Stimulated activated CD4-positive, alpha-beta T cell treated with anti-CD3 and anti-CD28 coated beads, Interleukin-4, amount 100 ng/mL, for 48 hours (primary cell): ENCODE measurements around the gene GRID1.

Experiments used
- DNase-seq, 2 donors: peaks; one replicate each; pipeline ENCODE4 v3.0.0-alpha.2; 2020; ENCODE audit warnings: low read depth in 2 of 2

Gene GRID1

DNA sequence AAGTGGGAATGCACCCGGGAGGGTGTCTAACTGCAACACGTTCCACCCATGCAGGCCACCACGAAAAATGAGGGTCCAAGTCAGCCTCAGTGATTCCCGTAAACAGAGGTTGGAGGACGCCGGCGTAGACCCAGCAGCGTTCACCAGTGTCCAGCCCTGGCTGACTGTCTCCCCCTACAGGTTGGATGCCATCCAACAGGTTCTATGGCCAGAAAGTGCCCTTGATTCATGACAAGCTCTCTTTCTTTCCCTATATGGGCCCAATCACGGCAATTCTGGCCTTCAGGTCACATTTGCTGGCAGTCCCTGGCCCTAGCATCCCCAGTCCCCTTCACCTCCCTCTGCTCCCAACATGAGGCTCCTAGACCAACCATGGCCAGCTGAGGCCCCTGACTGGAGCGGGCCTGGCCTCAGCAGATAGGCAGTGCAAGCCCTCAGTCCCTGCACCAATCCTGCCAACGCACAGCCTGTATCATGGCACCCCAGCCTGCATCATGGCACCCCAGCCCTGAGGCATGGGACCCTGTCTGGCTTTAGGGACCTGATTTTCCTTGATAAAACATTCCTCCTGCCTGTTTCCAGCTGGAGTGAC is 227.4 kb downstream of the GRID1 start:
- DNase-seq, result peak; percentile 19 to 42

DNA sequence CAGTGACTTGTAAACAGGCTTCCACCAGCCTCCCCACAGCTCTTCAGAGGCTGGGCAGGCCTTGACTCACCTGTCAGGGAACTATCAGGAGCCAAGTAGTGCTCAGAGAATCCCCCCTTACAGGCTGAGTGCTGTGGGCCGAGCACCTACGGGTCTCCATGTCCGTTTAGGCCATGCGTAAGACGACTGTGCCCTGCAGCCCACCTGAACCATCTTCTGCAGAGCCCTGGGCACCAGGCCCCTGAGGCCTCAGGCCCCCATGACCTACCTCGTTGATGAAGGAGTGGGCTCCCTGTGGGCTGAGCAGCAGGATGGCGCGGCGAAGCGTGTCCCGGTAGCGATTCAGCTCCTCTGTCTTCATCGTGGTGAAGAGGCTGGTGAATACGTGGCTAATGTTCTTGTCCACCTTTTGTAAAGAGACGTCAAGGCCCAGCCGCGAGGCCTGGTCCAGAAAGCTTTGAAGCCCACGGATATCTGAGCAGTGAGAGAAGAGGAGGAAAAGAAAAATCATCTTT is 228.0 kb downstream of the GRID1 start:
- DNase-seq, result no peak

DNA sequence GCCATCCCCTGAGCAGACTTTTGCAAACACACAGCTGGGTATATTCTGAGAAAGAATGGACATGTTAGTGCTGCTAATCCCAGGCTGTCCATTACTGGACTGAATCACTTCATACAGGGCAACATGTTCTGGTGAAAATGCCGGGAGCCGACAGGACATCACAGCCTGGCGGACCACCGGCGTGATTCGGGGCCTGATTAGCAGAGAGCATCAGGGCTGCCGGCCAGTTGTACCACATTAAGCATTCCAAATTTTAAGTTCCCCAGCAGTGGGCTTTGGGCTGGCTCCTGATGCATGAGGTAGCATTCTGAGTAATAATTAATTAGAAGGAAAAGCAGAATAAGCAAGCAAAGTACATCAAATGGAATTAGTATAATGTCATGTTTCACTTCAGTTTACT is 229.0 kb downstream of the GRID1 start:
- no peak for DNase-seq

DNA sequence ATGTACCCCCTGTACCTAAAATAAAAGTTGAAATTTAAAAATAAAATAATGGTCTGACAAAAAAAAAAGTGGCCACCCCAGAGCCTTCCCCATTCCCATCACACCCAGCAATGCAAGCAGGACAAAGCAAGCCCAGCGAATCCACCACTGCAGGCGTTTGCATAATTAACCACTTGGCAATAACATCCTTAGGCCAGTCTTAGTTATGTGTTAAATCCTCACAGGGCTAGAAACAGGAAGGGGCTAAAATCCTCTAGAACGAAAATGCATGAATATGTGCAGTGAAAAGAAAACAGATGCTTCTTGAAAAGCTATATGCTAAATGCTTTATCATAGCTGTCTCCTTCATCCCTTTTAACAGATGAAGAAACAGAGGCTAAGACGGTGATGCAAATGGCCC is 229.7 kb downstream of the GRID1 start:
- no peak for DNase-seq

DNA sequence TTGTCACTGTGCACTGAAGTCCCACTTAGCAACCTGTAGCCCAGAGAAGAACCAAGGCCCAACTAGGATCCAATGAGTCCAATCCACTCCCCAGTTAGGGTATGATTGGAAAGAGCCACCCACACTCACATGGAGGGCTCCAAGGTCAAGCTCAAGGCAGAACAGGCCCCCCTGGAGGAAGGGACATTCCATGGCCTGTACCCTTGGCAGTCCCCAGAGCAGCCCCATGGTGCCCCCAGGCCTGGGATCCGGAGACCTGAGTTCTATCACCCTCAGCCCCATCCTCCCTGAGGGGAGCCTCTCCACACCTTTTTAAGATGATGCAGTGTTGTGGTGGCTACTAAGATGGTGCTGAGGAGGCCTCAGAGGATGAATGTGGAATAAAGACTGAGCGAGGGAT is 231.4 kb downstream of the GRID1 start:
- DNase-seq, result no peak

DNA sequence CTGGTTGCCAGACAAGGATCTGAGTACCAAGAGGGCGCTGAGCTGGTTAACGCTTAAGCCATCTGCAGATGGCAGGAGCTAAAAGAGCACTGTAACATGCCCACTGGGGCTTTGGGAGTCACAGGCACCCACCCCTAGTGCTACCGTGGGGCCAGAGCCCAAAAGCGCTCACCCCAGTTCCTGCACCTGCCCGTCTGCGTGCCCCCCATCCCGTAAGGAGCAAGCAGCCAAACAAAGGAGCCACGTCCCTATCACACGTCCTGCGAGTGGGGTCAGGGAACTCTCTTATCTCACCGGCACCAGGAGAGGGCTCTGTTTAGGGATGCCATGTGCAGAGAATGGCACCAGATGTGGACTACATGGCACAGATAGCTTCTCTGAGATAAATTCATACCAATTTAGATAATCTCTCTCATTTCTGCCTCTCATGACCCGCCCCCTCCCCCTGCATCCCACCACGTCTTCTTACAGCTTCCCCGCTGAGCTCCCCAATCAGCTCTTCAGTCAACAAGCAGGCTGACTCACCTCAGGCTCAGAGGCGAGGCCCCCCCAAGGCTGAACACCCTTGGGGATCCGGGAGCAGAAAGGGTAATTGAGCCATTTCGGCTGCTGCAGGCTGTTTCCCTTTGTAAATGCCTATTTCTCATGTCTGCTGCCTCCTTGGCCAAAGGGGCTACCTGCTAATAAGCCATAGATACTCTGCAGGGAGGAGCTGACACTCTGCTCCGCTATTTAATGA is 235.7 kb downstream of the GRID1 start:
- DNase-seq, result no peak

DNA sequence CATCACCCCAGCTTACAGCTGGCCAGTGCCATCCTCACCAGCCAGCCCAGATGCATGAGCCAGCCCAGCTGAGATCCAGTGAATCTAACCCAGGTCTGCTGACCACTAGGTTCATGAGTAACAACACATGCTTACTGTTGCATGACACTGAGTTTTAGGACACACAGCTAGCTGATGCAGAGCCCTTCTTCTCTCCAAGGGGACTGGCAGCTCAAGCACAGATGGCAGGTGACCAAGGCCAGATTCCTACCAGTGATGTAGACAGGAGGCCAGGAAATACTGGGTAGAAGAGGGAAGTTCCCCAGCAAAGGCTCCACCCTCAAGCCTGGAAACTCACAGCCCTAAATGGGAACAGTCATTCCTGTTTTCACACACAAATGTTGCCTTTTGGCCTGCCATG is 236.6 kb downstream of the GRID1 start:
- no peak for DNase-seq

DNA sequence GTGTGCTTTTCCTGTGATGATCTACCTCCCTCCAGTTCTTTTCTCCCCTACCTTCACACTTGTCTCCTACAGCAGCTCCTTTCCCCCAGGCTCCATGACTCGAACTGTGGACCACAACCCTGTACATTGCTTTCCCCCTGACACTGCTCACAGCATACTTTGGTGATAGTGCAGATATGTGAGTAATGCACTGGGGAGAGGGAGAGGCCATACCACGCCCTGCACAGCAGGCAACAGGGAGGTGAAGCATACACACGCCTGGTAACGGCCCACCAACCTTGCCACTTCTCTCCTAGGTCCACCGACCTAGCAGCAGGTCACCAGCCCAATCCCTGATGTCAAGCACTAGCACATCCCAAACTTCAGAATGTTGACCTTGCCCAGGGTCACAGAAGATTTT is 238.2 kb downstream of the GRID1 start:
- DNase-seq, result no peak

DNA sequence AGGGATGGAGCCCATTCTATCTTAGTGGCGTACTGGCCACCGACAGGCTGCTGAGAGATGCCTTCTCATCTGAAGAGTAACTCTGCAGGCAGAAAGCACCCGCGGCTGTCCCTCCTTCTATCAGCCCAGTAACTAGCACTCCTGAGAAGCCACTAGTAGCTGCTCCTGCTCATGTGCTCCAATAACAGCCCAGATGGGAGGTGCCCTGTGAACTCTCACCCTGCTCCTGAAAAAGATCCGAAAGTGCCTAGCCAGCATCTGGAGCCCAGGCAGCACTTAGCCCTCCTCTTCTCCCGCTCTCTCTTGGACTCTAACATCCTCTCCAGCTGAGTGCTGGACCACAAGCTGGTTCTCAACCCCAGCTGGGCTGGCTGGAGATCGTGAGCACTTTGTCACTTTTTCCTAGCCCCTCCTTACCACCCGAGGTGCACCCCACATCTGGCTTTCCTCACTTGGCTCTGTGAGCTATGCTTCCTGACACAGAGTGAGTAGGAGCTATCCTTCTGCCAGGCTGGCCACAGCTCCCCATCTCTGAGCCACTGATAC is 239.2 kb downstream of the GRID1 start:
- no peak for DNase-seq

DNA sequence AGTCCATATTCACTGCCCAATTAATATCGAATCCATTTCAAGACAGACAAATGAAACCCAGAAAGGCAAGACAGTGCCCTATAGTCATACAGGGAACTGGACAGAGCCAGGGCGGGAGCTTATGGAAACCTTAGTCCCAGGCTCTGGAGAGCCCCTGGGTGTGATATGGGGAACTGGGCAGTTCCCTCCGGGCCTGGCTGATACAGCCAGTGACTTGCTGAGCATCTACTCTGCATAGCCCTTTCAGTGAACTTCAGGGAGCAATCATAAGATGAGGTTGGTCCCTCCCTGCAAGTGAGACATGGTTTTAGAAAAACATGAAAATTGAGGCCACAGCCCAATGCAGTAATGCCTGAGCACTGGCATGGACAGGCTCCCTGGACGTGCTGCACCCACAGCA is 241.9 kb downstream of the GRID1 start:
- DNase-seq, result no peak

DNA sequence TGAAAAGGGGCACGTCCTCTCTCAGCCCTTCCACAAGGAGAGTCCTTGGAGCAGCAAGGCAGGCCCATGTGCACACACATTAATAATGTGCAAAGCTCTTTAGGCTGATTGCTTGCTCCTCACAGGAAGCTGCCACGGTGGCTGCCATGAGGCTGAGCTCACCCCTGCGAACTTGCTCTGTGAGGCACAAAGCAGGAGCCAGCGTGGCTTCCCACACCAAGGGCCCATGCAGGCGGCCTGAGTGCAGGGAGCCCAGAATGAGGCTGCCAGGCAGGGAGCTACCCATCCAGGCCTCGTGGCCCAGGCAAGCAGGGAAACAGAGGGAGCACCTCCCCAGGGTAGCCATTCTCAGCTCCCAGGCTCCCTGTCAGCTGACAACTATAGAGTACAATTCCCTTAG is 242.9 kb downstream of the GRID1 start:
- DNase-seq, result no peak

DNA sequence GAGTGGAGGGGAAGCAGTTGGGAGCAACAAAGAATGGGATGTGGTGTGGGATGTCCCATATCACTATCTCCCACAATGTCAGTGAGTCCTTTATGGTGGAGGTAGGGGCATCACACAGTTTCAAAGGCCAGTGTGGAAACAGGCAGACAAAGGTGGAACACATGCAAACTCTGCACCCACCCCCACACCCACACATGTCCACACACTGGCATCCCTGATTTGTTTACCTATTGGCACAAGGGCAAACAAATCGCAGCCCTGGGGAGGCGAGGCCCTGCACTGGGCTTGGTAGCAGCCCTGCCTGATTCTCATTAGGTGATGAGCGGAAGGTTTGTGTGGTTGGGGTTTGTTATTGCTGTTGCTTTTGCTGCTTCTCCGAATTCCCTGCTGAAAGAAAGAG is 243.3 kb downstream of the GRID1 start:
- no peak for DNase-seq

DNA sequence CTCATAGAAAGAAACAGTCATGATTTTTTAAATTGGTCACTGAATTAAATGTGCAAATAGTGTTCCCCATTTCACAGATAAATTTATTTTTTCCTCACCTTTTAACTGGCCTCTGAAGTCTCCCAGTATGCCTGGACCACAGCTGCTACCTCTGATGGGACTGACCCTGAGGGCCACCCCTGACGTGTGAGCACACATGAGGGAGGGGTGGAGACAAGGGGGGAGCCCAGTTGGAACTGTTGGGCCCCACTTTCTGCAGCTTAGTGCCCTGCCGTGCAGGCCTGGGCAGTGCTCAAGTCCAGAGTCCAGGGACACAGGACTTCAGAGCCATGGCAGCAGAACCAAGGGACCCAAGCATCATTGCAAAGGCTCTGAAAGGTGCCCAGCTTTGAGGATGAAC is 243.9 kb downstream of the GRID1 start:
- no peak for DNase-seq

DNA sequence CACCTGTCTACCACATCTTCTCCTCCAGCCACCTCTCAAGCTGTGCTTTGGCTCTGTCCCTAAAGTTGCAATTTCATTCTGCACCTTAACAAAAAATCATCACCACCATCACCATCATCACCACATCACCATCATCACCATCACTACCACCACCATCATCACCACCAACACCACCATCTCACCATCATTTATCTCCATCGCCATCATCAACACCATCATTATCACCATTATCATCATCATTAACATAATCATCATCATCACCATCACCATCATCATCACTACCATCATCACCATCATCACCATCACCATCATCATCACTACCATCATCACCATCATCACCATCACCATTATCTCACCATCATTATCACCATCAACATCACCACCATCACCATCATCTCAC is 245.4 kb downstream of the GRID1 start:
- DNase-seq, result no peak

DNA sequence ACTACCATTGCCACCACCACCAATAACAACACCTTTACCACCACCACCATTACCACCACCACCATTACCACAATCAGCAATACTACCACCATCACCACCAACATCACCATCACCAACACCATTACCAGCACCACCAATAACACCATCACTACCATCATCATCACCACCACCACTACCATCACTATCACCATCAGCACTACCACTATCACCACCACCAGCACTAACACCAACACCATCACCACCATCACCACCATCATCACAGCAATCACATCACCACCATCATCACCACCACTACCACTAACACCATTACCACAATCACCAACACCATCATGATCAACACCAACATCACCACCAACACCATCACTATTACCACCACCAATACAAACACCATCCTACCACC is 249.5 kb downstream of the GRID1 start:
- DNase-seq, result no peak

DNA sequence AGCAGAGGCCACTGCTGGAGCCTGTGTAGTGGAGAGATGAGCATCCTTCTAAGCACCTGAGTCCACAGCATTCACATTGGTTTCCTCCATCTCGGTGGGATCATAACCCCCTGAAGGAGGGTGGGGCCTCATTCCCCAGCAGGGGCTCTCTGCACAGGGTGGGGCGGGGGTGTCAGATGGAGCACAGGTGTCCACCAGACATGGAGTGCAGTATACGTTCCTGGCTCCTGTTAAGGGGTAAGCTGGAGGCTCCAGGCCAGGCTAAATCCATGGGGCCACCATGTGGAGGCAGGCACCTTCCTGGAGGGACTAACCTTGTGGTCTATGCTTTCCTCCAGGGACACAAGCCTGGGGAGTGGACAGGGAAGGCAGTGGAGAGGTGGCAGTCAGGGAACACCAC is 252.6 kb downstream of the GRID1 start:
- DNase-seq, result no peak

DNA sequence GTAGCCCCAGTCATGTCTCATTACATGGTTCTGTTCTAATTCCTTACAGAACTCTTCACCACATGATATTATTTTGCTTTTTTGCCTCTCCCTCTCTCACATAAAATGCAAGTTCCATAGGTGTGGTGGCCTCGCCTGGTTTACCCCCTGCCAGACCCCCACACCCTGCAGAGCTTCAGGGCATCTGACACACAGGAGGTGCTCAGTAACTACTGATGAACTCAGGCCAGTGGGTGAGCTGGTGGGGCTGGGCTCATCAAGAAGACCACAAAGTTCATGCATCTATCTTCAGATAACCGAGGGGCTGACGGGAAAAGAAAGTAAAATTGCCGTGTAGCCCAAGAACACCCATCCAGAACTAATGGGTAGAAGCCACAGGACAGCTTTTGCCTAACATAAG is 253.1 kb downstream of the GRID1 start:
- DNase-seq, result no peak

DNA sequence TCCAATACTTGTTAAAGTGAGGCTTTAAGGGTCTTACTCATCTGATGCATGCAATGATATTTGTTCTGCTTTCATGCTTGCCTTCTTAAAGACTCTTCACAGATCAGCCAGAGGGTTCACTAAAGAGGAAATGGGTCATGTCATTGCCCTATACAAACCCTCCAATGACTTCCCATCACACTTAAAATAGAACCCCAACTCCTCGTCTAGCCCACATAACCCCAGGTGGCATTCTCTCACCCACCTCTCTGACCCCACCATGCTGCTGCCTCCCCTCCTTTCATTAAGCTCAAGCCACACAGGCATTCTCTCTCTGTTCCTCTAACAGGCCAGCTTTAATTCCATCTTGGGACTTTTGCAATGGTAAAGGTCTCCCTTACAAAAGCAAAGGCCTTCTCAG is 253.6 kb downstream of the GRID1 start:
- no peak for DNase-seq

DNA sequence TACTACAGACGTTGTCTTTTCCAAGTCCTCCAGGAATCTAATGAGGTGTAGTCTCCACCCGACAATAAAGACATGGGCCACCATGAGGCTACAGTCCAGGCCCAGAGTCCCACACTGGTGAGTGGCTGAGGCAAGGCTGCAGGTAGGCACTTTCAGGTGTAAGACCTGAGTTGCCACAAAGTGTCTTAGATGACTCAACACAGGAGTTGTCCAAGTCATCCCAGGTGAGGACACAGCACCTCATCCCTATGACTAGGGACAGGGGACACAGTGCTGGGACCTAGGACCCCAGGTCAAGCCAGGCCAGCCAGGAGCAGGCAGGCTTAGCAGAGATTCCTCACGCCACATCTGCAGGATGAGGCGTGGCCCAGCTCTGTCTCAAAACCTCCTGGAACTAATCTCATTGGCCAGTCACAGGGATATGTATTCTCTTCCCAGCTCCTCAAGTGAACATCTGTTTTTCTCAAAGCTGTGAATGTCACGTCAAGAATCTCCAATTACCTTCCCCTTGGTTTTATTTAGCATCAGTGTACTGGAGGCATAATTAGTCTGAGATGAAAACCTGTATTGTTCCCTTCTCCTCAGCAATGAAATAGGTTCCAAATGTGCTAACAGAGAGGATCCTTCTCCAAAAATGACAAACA is 254.6 kb downstream of the GRID1 start:
- DNase-seq, result no peak

DNA sequence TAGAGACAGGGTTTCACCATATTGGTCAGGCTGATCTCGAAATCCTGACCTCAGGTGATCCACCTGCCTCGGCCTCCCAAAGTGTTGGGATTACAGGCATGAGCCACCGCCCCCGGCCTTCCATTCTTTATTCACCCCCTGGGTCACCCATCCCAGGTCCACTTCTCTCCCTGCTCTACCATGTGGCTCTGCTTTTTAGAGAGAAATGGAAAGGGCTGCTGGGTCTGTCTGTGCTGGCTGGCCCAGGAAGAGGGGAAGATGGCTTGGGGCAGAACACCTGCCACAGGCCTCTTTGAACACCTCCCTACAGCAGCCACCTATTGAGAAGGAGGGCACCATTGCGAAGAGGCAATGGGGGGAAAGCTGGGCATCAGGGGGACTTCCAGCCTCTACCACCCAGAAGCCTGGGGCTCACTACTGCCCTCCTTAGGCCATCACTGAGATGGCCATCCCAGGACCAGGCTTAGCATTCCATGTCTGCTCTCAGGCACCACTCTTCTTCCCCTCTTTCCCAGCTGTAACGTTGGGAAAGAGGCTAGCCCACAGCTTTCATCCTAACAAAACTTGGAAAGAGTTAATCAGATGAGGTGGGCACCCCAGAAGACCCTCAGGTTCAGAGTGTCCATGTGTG is 256.3 kb downstream of the GRID1 start:
- no peak for DNase-seq

DNA sequence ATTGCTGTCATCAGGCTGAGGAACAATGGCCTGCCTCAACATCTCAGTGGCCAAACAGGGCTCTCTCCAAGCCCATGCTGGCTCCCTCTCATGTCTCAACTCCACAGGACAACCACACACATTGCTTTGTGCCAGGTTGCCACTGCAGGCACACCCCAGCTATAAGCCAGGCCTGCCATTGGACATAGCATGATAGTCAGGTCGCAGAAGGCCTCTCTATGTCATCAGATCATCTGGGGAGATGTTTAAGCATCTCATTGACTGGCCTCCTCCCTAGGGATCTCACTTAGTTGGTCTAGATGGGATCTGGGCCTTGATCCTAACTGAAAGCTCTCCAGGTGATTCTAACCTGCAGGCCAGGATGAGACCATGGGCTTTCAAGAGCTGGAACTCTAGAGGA is 257.2 kb downstream of the GRID1 start:
- no peak for DNase-seq

DNA sequence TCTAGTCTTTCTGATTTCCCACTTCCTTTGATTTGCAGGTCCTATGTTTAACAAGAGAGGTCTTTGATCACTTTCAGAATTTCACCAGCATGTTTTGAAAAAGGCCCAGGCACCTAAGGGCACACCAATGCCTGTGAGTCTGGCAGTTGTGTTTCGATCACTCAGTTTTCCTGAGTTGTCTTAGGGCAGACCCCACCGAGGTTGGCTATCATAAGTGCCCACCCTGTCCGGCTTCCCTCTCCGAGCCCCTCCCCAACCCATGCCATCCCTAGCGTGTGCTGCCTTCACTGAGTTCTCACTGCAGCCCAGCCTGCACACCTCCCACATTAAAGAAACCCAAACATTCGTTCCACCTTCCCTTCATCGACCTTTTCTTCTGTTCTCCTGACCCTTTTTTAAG is 257.9 kb downstream of the GRID1 start:
- DNase-seq, result no peak
